GM11168 (cell line): ENCODE measurements around the gene ASXL2.
"Not testable (repeated sequence)": the region's sequence is repeated elsewhere in the genome, so short reads cannot be mapped to it uniquely, and the experiment has no call there.

ENCODE experiments used
- in situ Hi-C: fragments of 300-500 bp; cut with MboI; formaldehyde crosslinking; loops from one replicate; pipeline ENCODE4 v1.12.0; 2022; ENCODE audit warnings: low sequenced_read_pairs; ENCODE audit not compliant: unreplicated experiment

ASXL2 gene

DNA sequence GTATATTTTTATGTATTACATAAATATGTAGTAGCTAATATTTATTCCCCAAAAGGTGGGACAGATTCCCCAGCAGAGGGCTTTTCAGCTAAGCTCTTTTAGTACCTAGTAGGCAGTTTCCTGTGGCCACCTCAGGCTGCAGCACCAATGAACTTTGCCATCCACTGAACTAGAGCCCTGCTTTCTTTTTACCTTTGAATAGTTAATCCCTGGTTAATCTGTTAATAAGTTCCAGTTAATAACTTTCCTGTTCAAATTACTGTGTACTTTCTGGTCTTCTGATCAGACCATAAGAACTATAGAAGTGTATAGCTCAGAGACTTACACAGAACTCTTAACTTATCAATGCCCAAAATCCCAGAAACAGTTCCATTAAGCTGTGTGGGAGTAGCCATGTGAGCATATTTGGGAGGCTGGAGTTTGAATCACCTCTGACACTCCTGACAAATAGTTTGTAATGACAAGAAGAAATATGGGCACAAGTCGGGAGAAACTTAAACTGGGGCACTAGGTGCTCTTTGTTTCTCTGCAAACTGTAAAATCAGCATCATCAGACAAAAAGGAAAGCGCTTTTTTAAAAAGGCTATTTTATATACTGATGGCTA, 40.0 kb downstream of the ASXL2 start:
- in situ Hi-C loops: no loop called here

DNA sequence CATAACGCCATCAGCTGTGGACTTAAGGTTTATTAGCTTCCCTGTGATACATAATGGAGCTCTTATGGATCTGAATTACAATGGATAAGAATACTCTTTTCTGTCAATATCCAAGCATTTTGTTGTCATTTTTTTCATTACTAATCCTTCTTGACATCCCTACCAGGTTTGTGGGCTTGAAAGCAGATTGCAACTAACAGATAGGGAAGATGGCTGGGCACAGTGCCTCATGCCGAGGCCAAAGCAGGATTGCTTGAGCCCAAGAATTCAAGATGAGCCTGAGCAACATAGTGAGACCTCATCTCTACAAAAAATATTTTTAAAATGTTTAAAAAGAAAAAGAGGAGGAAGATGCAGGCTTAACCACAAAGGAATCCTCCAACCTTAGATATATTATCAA, 42.4 kb downstream of the ASXL2 start:
- in situ Hi-C loops: no loop called here

DNA sequence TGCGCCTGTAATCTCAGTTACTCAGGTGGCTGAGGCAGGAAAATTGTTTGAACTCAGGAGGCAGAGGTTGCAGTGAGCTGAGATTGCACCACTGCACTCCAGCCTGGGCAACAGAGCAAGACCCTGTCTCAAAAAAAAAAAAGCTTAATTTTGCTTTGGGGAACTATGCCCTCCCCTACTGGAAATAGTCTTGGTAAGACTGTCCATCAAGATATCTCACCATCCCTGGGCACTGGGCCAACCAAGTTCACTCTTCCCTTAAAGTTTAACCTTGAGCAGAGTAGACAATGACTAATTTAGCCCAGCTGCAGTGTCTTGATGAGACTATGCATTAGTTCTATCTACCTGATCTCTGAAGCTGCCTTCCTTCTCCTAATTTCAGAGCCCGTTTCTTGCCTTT, 44.7 kb downstream of the ASXL2 start:
- in situ Hi-C loops: no loop called here

DNA sequence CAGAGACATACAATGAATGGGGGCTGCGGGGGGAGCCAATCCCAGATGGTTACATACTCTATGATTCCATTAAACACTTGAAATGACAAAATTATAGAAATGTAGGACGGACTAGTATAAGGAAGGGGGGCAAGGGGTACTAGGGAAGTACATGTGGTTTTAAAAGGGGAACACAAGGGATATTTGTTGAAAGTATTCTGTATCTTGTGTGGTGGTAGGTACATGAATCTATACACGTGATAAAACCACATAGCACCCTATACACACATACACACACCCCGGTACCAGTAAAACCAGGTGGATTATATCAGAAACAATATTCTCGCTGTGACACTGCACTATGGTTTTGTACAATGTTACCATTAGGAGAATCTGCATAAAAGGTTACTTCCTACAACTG, 45.4 kb downstream of the ASXL2 start:
- in situ Hi-C loops: no loop called here

DNA sequence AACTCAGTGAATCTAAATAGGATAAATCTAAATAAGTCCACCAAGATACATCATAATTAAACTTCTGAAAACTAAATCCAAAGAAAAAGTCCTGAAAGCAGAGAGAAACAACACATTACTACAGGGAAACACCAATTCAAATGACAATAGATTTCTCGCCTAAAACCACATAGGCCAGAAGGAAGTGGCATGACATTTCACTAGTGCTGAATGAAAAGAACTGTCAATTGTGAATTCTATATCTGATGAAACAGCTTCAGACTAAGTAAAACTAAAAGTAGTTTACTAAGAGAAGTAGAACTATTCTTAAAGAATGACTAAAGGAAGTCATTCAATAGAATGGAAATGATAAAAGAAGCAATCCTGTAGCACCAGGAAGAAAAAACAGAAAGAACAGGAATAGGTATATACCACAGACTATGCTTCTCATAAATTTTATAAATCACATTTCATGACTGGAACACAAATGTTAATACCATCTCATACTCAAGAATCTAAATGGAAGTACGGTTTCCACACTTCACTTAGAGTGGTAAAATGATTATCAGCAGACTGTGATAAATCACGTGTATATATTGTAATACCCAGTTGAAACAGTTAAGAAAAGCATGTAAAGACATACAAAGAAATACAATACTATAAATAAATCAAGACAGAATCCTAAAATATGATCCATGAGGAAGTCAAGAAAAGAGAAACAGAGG, 46.4 kb downstream of the ASXL2 start:
- in situ Hi-C loops: no loop called here

GRCh38 chr2:25829828-25830227, 48.5 kb downstream of the ASXL2 start:
- in situ Hi-C loops: no loop called here

- in situ Hi-C loops: no loop called here
These were observed 48.9 kb downstream of the ASXL2 start for GRCh38 chr2:25829377-25829704.

DNA sequence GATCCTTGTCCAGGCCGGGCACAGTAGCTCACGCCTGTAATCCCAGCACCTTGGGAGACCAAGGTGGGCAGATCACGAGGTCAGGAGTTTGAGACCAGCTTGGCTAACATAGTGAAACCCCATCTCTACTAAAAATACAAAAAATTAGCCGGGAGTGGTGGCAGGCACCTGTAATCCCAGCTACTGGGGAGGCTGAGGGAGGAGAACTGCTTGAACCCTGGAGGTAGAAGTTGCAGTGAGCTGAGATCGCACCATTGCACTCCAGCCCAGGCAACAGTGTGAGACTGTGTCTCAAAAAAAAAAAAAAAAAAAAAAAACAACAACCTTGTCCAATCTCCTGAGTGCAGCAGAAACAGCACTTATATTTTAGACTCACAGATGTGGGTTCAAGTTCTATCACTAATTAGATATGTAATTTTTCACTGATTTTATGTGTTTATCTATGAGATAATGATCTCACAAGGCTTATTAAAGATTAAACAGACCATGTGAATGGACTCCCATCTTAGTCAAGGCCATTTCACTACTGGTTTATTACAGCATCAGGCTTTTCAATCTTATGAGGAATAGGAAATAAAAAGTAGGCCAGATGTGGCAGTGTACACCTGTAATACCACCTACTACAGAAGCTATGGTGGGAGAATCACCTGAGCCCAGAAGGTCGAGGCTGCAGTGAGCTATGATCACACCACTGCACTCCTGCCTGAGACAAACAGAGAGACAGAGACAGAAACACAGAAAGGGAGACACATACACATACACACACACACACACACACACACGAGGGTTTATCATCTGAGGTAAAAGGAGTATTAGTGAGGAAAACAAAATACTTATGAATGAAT, 49.5 kb downstream of the ASXL2 start:
- in situ Hi-C loops: not testable (repeated sequence)

GRCh38 chr2:25825238-25825637, 53.0 kb downstream of the ASXL2 start:
- in situ Hi-C loops: no loop called here

- in situ Hi-C loops: no loop called here
These were observed 53.6 kb downstream of the ASXL2 start for GRCh38 chr2:25824718-25825117.

DNA sequence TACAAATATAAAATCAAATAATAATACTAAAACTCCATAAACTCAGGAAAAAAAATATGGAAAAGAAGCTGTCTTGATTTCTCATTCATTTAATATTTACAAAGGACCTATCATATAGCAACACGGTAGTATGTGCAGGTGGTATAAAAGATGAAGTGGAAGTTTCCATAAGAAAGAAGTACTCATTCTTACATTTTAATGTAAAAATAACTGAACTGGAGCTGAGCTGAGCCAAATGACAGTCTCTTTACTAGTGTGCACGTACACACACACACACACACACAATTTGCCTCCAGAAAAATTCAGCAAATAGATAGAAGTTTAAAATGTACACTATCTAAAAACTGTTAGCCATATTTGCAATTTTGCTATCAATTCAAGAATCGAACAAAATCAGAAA, 54.1 kb downstream of the ASXL2 start:
- in situ Hi-C loops: no loop called here

GRCh38 chr2:25822190-25823117, 55.8 kb downstream of the ASXL2 start:
- in situ Hi-C loops: no loop called here

- in situ Hi-C loops: no loop called here
These were observed 56.8 kb downstream of the ASXL2 start for GRCh38 chr2:25821225-25822056.

DNA sequence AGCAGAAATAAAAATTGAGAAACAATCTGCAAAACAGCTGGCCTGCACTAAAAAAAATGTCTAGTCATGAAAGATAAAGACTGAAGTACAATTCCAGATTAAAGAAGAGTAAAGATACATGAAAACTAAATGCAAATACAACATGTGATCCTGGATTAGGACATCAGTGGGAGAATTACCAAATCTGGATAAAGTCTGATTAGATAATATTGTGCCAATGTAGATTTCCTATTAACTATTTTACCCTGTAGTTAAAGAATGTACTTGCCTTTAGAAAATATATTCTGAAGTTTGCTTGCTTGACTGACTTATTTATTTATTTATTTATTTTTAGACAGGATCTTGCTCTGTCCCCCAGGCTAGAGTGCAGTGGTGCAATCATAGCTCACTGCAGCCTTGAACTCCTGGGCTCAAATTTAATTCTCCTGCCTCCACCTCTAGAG, 58.7 kb downstream of the ASXL2 start:
- in situ Hi-C loops: no loop called here

DNA sequence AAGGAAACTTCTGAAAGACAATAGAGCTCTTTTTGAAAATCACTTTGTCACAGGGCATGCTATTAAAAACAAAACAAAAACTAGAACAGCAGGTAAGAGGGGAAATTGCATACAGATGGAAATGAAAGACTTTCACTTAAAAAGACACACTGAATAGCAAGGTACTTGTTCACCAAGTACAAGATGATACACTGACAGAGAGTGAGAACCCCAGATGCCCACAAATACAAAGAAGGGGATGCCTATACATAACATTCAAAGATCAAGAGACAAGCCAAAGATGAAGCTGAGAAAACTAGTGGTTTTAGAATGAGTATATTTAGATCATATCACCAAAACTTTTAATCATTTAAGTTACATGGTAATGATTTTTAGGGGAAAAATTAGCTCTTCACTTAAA, 60.7 kb downstream of the ASXL2 start:
- in situ Hi-C loops: no loop called here

DNA sequence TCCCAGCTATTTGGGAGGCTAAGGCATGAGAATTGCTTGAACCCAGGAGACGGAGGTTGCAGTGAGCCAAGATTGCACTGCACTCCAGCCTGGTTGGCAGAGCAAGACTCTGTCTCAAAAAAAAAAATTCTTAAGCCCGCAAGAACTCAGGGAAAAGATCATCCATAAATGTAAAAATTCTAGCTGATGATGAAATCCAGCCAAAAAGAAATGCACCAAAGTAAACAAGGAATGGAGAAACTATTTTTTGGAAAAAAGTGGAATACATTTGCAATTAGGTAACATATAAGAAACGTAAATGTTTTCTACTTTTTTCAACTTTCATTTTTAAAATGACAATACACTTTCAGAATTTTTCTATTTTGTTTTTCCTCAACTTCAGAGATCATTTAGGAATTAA, 61.3 kb downstream of the ASXL2 start:
- in situ Hi-C loops: no loop called here

DNA sequence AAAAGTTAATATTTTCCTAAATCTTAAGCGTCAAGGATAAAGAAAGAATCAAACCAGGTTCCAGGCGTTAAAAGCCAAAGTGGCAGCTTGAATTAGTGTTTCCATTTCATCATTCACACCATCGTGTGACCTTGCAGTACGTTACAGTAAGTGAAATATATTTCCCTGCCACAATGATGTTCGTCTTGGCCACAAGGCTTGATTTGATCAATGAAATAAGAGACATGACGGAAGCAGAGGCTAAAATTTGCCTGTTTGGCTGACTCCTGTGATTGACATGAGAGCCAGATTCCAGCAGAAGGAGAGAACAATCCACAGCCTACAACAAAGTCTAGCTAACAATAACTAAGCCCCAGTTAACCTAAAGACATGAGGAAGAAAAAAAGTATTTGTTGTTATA, 62.0 kb downstream of the ASXL2 start:
- in situ Hi-C loops: no loop called here

DNA sequence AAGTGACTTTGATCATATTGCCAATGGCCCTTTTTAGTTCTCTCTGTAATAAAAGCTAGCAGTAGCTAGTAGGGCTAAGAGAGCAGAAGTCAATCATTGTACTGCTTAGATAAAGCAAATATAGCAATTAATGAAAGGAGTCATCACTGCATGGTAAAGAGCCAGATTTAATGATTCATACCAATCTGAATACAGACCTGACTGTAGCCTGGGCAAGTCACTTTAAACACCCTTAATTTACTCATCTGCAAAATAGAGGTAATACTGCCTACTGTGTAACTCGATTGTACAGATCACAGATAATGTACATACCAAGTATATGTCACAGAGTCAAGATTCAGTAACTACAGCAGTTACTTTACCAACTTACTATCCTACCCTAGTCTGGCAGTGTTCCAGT, 63.6 kb downstream of the ASXL2 start:
- in situ Hi-C loops: no loop called here

- in situ Hi-C loops: no loop called here
These were observed 67.9 kb downstream of the ASXL2 start for GRCh38 chr2:25810428-25810827.

DNA sequence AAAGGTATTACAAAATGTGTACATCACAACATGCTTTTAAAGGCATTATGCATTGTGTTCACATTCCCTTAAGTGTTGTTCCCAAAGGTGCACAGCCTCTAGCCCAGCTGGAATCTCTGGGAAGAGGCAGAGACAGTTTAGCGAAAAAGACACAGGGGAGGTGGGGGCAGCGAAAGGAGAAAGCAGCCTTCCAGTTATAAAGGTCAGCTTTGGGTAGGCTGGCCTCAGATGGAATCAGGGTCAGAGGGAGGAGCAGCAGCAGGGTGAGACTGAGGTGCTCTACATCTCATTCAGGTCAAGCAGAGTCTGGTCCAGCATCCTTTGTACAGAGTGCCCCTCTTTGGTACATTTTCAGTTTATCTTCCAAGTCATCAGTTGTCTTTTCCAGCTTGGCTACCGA, 68.6 kb downstream of the ASXL2 start:
- in situ Hi-C loops: no loop called here
